AG04450 (cell line): ENCODE measurements around the gene METTL15. TPM values are rescaled to one million over a fixed set of nuclear protein-coding genes. Genes with fewer than 3 reads are reported as not detected.

Experiments used
- CTCF ChIA-PET: fragments of 300-600, 350-600 bp; formaldehyde crosslinking; extraction: SDS; loops from one replicate; lab custom pipeline; 2022; ENCODE audit warnings: antibody characterized with exemption, inconsistent platforms; lab: Charles Lee
- POLR2A ChIA-PET: fragments of 350-600 bp; formaldehyde crosslinking; extraction: SDS; loops from one replicate; lab custom pipeline; 2021; ENCODE audit warnings: antibody characterized with exemption, inconsistent platforms; lab: Yijun Ruan, JAX
- DNase-seq: peaks from one replicate; pipeline ENCODE4 v3.0.0-alpha.2; 2011; ENCODE audit warnings: low read depth, low spot score
- H3K27ac ChIP-seq: one replicate; pipeline ENCODE4 v1.5.1; 2012; ENCODE audit warnings: low read depth, low read length, control low read depth
- H3K27me3 ChIP-seq: one replicate; pipeline ENCODE4 v1.6.0; 2012; ENCODE audit warnings: low read length; ENCODE audit not compliant: control insufficient read depth, insufficient read depth
- H3K4me3 ChIP-seq: 2 replicates; pipeline ENCODE4 v1.5.1; 2011; ENCODE audit warnings: mild to moderate bottlenecking, low read depth, low read length, control low read depth
- H3K9me3 ChIP-seq: 2 replicates; pipeline ENCODE4 v1.5.1; 2012; ENCODE audit warnings: low read length; ENCODE audit not compliant: control insufficient read depth, insufficient read depth
- polyA plus RNA-seq: library from polyadenylated mRNA; depleted of rRNA; stranded (reverse); fragments of >200 nt; gene quantifications from 2 replicates; pipeline ENCODE4 v1.2.3, GENCODE V29; 2011
- TF ChIP-seq, protein P1 (sequence below): IDR thresholded peaks from 2 replicates; pipeline ENCODE4 v1.5.1; 2011; ENCODE audit warnings: low read depth, low read length, control low read depth, inconsistent platforms

Gene METTL15
- polyA plus RNA-seq, 1 experiment, result 15.2 TPM

DNA sequence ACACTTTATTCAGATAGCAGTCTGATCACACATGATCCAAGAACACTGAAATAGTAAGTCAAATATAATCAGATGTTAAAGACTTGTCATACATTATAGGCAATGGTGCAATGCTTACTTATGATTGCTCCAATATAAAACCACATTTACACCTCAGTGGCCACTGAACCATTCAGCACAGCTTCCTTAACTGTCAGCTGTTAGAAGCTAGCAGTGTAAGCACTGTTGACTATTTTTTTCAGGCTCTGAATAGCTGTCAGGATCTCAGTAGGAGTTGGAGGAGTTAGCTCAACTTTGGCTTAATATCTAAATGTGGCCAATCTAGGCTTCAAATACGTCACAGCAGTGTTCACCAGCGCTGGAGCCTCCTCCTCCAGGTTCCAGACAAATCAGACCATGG lies 36.6 kb downstream of the METTL15 start:
- CTCF ChIA-PET, result interaction anchor here (1.0 kb wide), 1 partner anchor 443 kb away, joined by 3 read pairs; no protein-coding TSS in a partner anchor
- no peak for DNase-seq

DNA sequence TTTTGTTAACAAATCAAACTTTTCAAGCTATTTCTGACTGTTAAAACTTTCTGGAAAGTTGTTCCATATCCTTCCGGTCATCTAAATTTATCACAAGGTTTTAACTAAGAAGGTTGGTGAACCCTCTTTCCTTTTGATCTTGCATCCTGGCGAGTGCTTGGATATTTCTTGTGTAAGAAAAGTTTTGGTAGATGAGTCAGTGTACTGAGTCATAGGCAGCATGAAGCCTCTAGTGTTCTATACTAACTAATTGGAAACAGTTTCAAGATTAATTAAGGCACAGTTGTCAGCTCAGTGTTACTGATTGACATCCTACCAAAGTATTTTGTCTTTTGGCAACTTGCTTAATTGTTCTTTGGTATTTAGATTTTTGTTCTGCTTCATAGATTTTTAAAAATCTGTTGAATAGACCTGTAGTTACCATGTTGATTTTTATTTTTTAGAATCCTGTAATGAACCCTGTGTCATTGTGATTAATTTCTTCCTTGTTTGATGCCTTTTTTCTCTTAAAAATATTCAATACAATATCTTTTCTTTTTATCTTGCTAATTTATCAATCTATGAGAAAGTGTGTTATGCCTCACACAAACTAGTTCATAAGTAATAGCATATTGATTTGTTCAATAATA lies 38.0 kb downstream of the METTL15 start:
- TF ChIP-seq, protein P1, sequence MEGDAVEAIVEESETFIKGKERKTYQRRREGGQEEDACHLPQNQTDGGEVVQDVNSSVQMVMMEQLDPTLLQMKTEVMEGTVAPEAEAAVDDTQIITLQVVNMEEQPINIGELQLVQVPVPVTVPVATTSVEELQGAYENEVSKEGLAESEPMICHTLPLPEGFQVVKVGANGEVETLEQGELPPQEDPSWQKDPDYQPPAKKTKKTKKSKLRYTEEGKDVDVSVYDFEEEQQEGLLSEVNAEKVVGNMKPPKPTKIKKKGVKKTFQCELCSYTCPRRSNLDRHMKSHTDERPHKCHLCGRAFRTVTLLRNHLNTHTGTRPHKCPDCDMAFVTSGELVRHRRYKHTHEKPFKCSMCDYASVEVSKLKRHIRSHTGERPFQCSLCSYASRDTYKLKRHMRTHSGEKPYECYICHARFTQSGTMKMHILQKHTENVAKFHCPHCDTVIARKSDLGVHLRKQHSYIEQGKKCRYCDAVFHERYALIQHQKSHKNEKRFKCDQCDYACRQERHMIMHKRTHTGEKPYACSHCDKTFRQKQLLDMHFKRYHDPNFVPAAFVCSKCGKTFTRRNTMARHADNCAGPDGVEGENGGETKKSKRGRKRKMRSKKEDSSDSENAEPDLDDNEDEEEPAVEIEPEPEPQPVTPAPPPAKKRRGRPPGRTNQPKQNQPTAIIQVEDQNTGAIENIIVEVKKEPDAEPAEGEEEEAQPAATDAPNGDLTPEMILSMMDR, result no peak
- no peaks in the 10 kb centered on the region for H3K27me3 ChIP-seq
- no peak overlapping the region for H3K27ac ChIP-seq
- ChIA-PET CTCF (interaction anchor here (1.0 kb wide), 1 partner anchor 23 kb away, joined by 3 read pairs; no protein-coding TSS in a partner anchor), POLR2A (no interaction called here)
- H3K4me3 ChIP-seq, result no peak overlapping the region
- DNase-seq, result peak; percentile 59
- peaks cover 2% of the 10 kb centered on the region; the same call in 1 of the 2 replicates for H3K9me3 ChIP-seq

More for the DNA sequence above, 36.6 kb downstream of the METTL15 start:
- H3K9me3 ChIP-seq, result peaks cover 16% of the 10 kb centered on the region
- H3K27ac ChIP-seq, result no peak overlapping the region
- POLR2A ChIA-PET, result no interaction called here
- no peaks in the 10 kb centered on the region for H3K27me3 ChIP-seq
- H3K4me3 ChIP-seq, result no peak overlapping the region
- TF ChIP-seq, protein P1, result no peak

DNA sequence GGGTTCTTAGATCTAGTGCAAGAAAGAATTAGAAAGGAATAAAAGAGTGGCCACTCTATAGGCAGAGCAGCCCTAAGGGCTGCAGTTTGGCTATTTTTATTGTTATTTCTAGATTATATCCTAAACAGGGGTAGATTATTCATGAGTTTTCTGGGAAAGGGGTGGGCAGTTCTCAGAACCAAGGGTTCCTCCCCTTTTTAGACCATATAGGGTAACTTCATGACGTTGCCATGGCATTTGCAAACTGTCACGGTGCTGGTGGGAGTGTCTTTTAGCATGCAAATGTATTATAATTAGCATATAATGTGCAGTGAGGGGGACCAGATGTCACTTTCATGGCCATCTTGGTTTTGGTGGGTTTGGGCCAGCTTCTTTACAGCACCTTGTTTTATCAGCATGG lies 44.6 kb downstream of the METTL15 start:
- no peak for DNase-seq

DNA sequence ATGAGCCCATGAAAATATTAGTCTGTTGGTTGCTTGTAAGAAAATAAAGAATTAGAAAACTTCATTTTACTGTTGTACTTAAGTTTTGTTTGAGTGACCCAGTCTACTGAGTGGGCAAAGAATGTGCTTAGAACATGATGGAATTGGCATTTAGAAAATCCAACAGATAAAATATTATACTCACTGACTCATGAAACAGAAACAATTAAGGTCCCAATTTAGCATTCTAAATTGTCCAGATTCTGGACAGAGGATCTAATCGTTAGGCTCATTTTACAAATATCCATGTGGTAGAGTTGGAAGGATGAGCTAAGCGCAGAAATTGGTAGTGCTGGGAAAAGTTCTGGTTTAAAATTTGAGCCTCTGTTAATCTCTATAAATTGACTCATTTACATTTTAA lies 45.4 kb downstream of the METTL15 start:
- H3K27ac ChIP-seq, result no peak overlapping the region

More for the DNA sequence above, 44.6 kb downstream of the METTL15 start:
- H3K4me3 ChIP-seq, result no peak overlapping the region
- ChIA-PET POLR2A (no interaction called here), CTCF (no interaction called here)
- H3K9me3 ChIP-seq, result no peaks in the 10 kb centered on the region
- TF ChIP-seq, protein P1, result no peak
- H3K27me3 ChIP-seq, result no peaks in the 10 kb centered on the region
- H3K27ac ChIP-seq, result no peak overlapping the region

DNA sequence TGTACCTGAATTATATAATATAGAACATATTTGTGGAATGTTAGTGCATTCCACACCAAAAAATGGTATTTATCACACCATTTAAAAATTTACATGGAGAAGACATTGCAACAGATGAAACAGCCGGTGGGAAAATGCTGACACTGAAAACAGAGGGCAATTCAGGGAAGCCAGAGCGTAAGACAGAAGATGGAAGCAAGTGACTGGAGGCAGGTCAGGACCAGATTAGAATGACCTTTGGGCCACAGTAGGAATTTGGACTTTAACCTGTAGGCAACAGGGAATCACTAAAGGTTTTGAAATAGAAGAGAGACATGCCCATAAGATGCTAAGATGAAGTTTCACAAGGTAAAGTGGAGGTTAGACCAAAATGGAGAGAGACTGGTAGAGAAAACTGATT lies 60.5 kb downstream of the METTL15 start:
- H3K27me3 ChIP-seq, result no peaks in the 10 kb centered on the region
- CTCF ChIA-PET, result no interaction called here

More for the DNA sequence above, 45.4 kb downstream of the METTL15 start:
- H3K9me3 ChIP-seq, result no peaks in the 10 kb centered on the region
- H3K27me3 ChIP-seq, result no peaks in the 10 kb centered on the region
- no peak overlapping the region for H3K4me3 ChIP-seq
- POLR2A ChIA-PET, result no interaction called here
- CTCF ChIA-PET, result no interaction called here
- TF ChIP-seq, protein P1, result no peak
- no peak for DNase-seq

More for the DNA sequence above, 60.5 kb downstream of the METTL15 start:
- Histone ChIP-seq H3K4me3 (no peak overlapping the region), H3K27ac (no peak overlapping the region), H3K9me3 (no peaks in the 10 kb centered on the region)
- DNase-seq, result no peak
- TF ChIP-seq, protein P1, result no peak
- POLR2A ChIA-PET, result no interaction called here
